Neural cell (in vitro differentiated cells): ENCODE data around the gene TCIRG1.
"Not testable (repeated sequence)": the region's sequence is repeated elsewhere in the genome, so short reads cannot be mapped to it uniquely, and the experiment has no call there.

Source experiments
- CTCF ChIP-seq: fragments of 450-650 bp; IDR thresholded peaks from 2 replicates; pipeline ENCODE4 v1.5.1; 2014; ENCODE audit warnings: antibody characterized with exemption, mild to moderate bottlenecking, moderate library complexity; ENCODE audit not compliant: poor library complexity, severe bottlenecking
- EP300 ChIP-seq: fragments of 450-650 bp; conservative IDR thresholded peaks from 2 replicates; pipeline ENCODE4 v1.6.1; 2014; ENCODE audit warnings: antibody characterized with exemption, mild to moderate bottlenecking, moderate library complexity; ENCODE audit not compliant: poor library complexity, severe bottlenecking
- EZH2 ChIP-seq: fragments of 200-600, 300-800 bp; shearing (Covaris generic), sonication (generic); IDR thresholded peaks from 2 replicates; pipeline ENCODE4 v1.6.1; 2014; ENCODE audit warnings: antibody characterized with exemption, low read length, borderline replicate concordance, mild to moderate bottlenecking; ENCODE audit not compliant: insufficient read depth, poor library complexity, severe bottlenecking
- POLR2AphosphoS5 ChIP-seq: IDR thresholded peaks from 2 replicates; pipeline ENCODE4 v1.6.1; 2012

- not testable (repeated sequence) for TF ChIP-seq CTCF, EZH2, POLR2AphosphoS5, EP300
Observed at GRCh38 chr11:68092946-68093345, 54.1 kb downstream of the TCIRG1 start.
